HG02759 (cell line): ENCODE measurements around the gene TNFRSF1A.
"Not testable (repeated sequence)": the region's sequence is repeated elsewhere in the genome, so short reads cannot be mapped to it uniquely, and the experiment has no call there.

Experiments used
- ATAC-seq: cut with Tn5 transposase; IDR thresholded peaks from one replicate; pipeline ENCODE4 v1.9.1; 2021; ENCODE audit warnings: mild to moderate bottlenecking, moderate library complexity; ENCODE audit not compliant: unreplicated experiment

The TNFRSF1A gene

GRCh38 chr12:6307529-6307928 is 34.3 kb downstream of the TNFRSF1A start:
- no peak for ATAC-seq

GRCh38 chr12:6306599-6307220 is 35.2 kb downstream of the TNFRSF1A start:
- ATAC-seq: no peak

GRCh38 chr12:6306151-6306550 is 35.7 kb downstream of the TNFRSF1A start:
- no peak for ATAC-seq

DNA sequence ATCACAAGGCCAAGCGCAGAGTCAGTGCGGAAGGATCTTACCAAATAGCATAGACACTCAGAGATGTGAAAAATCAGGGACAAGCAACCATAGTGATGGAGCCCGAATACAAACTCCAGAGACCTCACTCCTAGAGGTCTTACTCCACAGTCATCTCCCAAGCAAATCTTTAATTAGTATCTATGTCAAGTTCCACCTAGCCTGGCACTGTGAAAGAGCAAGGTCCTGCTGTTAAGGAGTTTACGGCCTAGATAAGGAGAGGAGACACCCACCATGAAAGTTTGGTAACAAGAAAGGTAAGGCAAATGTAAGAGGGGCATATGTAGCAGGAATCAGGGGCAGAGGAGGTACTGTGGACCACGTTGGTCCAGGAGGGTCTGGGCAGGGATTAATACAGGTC is 38.8 kb downstream of the TNFRSF1A start:
- no peak for ATAC-seq

DNA sequence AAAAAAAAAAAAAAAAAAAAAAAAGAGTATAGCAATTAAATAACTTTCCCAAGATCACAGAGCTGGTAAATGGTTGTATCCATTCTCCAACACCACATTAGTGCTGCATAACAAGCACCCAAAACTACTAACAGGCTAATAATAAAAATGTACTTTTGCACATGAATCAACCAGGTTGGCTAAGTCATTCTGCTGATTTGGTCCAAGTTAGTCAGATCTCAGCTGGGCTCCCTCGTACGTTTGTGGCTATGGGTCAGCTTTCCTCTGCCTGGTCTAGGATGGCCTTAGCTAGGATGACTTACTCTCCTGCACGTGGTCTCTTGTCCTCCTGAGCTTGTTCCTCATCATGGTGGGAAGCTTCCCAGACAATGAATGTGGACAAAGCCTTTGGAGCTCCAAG is 39.3 kb downstream of the TNFRSF1A start:
- no peak for ATAC-seq

DNA sequence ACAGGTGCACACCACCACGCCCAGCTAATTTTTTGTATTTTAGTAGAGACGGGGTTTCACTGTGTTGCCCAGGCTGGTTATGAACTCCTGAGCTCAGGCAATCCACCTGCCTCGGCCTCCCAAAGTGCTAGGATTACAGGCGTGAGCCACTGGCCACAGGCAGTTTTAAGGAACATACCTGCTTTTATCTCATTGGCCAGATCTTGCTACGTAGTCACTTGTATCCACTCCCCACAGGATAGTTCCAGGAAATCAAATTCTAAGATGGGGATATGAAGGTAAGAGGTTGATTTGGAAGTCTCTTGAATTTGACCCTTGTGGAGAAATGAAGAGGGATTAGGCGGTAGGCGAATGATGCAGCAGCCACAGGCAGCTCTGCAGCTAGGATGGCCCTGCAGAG is 40.2 kb downstream of the TNFRSF1A start:
- no peak for ATAC-seq

DNA sequence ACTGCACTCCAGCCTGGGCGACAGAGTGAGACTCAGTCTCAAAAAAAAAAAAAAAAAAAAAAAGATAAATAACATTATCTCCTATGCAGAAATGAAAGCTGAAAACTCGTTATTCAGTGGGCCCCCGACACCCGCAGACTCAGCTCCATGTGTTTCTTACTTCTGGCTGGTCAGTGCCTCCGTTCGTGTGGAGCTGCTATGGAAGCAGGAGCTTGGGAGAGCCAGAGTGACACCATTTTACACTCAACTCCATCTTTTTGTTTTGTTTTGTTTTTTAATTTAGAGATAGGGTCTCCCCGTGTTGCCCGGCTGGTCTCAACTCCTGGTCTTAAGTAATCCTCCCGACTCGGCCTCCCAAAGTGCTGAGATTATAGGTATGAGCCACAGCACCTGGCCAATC is 44.7 kb downstream of the TNFRSF1A start:
- no peak for ATAC-seq

- ATAC-seq: no peak
Observed at GRCh38 chr12:6295094-6295811, 46.6 kb downstream of the TNFRSF1A start.

DNA sequence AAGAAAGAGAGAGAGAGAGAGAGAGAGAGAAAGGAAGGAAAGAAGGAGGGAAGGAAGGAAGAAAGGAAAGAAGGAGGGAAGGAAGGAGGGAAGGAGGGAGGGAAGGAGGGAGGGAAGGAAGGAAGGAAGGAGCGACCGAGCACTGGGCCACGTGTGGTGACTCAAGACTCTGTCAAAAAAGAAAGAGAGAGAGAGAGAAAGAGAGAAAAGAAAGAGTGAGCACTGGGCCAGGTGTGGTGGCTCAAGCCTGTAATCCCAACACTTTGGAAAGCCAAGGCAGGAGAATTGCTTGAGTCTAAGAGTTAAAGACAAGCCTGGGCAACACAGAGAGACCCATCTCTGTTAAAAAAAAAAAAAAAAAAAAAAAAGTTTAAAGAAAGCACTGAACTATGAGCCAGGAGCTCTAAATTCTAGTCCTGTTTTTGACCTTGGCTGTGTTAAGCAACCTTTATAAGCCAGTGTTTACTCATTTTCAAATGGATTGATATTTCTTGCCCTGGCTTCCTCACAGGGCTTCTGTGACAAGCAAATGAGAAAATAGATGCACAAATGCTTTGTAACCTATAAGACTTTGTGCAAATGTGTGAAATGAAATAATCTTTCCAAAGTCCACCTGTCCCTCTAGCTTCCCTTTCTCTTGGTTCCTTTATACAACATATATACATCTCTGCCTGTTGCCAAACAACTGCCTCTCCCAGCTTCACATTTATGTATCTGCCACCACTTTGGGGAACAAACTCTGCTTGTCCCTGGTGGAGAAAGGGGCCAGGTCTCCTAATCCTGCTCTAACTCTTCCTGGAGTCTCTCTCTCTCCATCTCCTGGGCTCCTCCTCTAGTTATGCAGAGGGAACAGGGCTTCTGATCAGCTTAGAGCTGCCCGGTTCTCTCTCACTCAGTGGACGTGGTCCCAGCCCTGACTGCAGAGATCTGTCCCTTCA is 47.5 kb downstream of the TNFRSF1A start:
- no peak for ATAC-seq

DNA sequence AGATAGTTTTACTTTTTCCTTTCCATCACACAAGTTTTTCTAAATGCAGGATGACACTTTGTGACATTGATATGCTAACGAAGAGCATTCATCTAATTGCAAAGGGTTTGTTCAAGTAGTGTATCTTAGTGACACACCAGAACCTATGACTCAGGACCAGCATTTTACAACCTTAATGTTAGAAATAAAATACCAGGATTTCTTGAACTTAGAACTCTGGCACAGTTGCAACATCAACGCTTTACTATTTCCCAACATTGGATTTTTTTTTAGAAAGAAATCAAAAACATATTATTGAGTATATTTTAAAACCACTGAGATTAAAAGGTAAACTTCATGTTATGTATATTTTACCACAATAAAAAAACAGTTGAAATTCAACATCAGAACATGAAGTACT is 49.3 kb downstream of the TNFRSF1A start:
- no peak for ATAC-seq

GRCh38 chr12:6289906-6290305 is 52.0 kb downstream of the TNFRSF1A start:
- ATAC-seq: not testable (repeated sequence)

DNA sequence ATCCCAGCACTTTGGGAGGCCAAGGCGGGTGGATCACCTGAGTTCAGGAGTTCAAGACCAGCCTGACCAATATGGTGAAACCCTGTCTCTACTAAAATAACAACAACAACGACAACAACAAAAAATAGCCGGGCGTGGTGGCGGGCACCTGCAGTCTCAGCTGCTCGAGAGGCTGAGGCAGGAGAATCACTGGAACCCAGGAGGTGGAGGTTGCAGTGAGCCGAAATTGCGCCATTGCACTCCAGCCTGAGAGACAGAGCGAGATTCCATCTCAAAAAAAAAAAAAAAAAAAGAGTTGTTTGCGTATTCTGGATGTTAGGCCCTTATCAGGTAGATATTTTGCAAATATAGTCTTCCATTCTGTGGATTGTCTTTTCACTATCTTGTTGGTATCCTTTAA is 52.8 kb downstream of the TNFRSF1A start:
- ATAC-seq: not testable (repeated sequence)

DNA sequence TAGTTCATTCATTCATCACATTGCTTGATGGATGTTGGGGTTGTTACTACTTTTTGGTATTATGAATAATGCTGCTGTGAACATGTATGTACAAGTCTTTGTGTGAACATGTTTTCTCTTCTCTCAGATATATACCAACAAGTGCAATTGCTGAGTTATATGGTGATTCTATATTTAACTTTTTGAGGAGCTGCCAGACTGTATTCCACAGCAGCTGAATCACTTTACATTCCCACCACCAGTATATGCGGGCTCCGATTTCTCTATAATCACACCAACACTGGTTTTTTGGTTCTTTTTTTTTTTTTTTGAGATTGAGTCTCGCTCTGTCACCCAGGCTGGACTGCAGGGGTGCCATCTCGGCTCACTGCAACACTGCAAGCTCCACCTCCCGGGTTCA is 53.6 kb downstream of the TNFRSF1A start:
- ATAC-seq: no peak

GRCh38 chr12:6285532-6286306 is 56.2 kb downstream of the TNFRSF1A start:
- ATAC-seq: no peak

DNA sequence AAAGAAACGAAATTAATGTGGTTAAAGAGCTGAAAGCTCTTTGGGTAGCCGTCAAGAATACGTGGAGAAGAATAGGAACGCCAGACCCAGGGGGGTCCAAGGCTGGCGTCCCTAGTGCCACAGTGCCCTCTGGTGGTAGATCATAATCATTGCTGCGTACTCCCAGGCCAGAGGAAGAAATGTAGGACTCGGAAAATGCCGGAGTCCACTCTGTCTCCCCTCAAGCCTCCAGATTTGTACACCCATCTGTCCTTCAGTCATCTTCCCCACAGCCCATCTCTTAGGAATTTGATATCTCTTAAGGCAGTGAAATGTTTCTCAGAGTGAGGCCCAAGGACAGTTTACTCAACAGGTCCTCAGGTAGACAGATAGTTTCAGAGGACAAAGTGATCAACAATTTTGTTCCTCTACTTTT is 56.8 kb downstream of the TNFRSF1A start:
- no peak for ATAC-seq

GRCh38 chr12:6284273-6284672 is 57.6 kb downstream of the TNFRSF1A start:
- no peak for ATAC-seq

- no peak for ATAC-seq
Observed at GRCh38 chr12:6282453-6282840, 59.4 kb downstream of the TNFRSF1A start.

DNA sequence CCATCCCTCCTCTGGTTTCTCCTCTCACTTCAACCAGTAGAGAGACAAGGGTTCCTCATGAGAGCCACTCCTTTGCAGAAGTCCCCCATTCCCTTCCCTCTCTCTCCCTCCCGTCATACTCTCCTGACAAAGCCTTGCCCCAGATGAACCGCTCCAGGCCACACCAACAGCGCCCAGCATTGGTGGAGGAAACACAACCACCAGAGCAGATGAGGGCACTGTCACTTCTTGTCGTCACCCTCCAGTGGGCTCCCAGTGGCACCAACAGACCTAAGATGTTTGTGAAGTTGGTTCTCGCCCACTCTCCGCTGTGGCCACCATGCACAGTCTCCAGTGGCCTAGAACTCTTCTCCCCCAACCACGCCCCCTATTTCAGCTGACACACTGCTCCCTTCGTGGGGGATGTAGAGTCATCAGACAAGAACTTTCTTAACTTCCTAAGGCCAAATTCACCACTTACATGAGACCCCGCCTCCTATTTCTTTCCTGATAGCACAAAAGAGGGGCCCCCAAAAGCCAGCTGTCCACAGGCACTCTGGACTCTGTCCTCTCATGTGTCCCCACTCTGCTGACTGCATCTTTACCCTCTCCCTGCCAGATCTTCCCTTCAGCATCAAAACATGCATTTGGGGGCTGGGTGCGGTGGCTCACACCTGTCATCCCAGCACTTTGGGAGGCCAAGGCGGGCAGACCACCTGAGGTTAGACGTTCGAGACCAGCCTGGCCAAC is 60.6 kb downstream of the TNFRSF1A start:
- ATAC-seq: no peak

GRCh38 chr12:6280672-6281071 is 61.2 kb downstream of the TNFRSF1A start:
- ATAC-seq: no peak

- no peak for ATAC-seq
Observed at GRCh38 chr12:6280053-6280469, 61.8 kb downstream of the TNFRSF1A start.
